ENCODE data around the gene NSUN4.
"Not testable (repeated sequence)": the region's sequence is repeated elsewhere in the genome, so short reads cannot be mapped to it uniquely, and the experiment has no call there.

NSUN4 gene

GRCh38 chr1:46340404-46341221 is at the start of gene NSUN4:
Gene NSUN4 (plus strand): TSS chr1:46340807. CDS start chr1:46340827, 20 bp downstream.
- peak; percentile 93 for DNase-seq

- DNase-seq: no peak
Observed at GRCh38 chr1:46295306-46295705, 45.3 kb upstream of the NSUN4 start.

DNA sequence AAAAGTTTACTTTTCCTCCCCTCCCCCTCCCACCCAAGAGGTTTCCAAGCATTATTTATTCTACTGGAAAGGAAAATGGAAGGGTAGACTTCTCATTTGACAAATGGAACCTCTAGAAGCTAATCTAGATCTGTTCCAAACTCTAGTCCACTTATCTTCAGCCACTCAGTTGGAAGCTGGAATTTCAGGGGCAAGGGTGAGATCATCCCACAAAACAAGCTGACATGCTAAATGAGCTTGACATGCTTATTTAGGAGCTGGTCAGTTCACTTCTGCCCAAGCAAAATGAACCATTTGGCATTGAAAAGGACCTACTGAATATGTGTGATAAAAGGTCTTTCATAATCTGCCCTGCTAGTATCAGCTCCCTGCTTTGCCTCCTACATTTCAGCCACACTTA is 42.2 kb upstream of the NSUN4 start:
- DNase-seq: peak; percentile 55

- DNase-seq: no peak
Observed at GRCh38 chr1:46300673-46301405, 39.8 kb upstream of the NSUN4 start.

DNA sequence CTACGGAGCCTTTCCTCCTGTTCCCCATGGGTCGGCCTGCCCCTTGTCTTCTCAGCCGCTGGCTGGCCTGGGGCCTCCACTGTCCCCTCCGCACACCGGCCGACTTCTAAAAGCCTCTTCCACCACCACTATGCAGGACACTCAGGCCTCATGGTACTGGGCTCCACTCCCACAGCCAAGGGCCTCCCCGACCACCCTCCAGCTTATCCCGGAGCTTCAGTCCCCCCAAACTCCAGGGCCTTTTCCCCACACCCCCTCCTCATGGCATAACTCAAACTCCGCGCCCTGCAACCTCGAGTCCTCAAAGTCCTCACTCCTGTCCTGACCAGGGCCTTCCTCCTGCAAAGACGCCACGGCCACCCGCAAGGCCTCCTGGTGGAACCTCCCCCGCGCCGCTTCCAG is 39.2 kb upstream of the NSUN4 start:
- peak; percentile 58 for DNase-seq

DNA sequence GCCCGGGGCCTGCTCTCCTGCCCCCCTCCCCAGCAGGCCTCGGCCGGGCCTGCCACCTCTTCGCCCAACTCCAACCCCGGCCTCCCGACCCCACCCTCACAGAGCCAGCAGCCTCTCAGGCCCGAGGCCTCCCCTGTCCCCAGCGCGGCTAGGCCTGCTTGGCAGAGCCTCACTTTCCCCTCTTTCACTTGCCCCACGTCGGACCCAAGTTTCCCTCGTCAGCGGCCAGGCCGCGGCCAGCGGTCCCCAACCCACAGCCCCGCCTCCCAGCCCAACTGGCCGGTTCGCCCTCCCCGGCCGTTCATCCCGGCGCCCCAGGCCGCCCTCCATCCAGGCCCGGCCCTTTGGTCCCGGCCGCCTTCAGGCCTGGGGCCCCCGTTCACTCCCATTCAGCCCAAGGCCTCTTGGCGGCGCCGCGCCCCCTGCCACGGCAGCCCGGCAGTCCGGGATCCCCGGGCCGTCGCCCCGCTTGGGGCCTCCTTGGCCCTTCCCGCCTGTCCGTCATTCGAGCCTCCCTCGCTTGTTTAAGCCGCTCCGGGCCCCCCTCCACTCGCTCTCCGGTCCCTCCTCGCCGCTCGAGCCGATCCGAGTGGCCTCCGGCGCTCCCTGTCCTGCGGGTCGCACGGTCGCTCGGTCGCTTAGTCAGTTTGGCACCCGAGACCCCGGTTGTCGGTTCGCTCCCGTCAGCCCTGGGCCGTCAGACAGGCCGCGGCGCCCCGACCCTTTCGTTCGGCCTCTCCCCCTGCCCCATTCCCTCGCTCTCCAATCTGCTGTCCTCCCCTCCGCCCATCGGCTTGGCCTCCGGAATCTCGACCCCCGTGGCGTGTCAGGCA is 38.6 kb upstream of the NSUN4 start:
- DNase-seq: peak; percentile 75

- DNase-seq: peak; percentile 64
Observed at GRCh38 chr1:46302641-46303037, 38.0 kb upstream of the NSUN4 start.

DNA sequence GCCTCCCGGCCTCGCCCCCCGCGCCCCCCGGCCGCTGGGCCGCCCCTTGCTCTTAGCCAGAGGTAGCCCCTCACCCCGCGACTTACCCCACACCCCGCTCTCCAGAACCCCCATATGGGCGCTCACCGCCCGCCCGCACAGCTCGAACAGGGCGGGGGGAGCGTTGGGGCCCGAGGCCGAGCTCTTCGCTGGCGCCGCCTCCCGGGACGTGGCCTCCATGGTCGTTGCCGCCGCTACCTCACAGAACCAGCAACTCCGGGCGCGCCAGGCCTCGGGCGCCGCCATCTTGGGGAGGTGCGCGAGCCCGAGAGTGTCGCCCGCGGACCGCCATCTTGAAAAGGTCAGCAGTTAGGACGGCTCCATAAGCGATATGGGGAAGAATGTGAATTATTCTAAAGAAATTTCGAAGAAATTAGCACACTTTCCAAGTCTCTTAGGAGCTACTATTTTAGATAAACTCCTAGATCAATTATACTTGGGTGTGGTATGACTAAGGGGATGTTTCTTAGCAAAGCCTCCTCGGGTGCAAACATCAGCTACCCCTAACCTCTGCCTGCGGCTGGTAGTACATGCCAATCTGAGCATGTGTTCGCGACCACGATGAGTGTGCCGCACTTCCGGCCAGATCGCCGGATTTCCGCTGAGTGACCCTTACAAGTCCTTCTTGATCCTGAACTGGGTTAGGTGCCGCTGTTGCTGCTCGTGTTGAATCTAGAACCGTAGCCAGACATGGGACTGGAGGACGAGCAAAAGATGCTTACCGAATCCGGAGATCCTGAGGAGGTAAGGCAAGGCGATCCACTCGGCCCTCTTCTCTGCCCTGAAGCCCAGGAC is 37.4 kb upstream of the NSUN4 start, which contains the start of the genes LRRC41 and UQCRH:
TSS of gene LRRC41 (minus strand) at position 579 of the 834 bp plus-strand sequence. CDS start at position 285, 294 bp downstream.
TSS of gene UQCRH (plus strand) at position 661 of the 834 bp plus-strand sequence. CDS start at position 730, 69 bp downstream.
- DNase-seq: peak; percentile 98

GRCh38 chr1:46303872-46304326 is 36.7 kb upstream of the NSUN4 start:
- no peak for DNase-seq

GRCh38 chr1:46306159-46306530 is 34.5 kb upstream of the NSUN4 start:
- DNase-seq: no peak

- DNase-seq: no peak
Observed at GRCh38 chr1:46309401-46310159, 31.0 kb upstream of the NSUN4 start.

DNA sequence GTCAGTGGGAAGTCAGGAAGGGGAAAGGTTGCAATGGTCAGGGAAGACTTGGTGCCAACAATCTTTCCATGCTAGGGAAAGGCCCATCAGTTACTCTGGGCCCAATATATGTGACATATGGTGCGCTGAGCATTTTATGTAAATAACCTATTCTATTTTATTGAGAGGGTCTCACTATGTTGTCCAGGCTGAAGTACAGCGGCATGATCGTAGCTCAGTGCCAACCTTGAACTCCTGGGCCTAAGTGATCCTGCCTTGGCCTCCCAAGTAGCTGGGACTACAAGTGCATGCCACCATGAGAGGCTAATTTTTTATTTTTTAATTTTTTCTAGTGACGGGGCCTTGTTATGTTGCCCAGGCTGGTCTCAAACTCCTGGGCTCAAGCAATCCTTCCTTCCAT is 30.3 kb upstream of the NSUN4 start:
- no peak for DNase-seq

GRCh38 chr1:46315669-46316403 is 24.8 kb upstream of the NSUN4 start:
- no peak for DNase-seq

- no peak for DNase-seq
Observed at GRCh38 chr1:46317323-46317722, 23.3 kb upstream of the NSUN4 start.

GRCh38 chr1:46319301-46319700 is 21.3 kb upstream of the NSUN4 start:
- not testable (repeated sequence) for DNase-seq

DNA sequence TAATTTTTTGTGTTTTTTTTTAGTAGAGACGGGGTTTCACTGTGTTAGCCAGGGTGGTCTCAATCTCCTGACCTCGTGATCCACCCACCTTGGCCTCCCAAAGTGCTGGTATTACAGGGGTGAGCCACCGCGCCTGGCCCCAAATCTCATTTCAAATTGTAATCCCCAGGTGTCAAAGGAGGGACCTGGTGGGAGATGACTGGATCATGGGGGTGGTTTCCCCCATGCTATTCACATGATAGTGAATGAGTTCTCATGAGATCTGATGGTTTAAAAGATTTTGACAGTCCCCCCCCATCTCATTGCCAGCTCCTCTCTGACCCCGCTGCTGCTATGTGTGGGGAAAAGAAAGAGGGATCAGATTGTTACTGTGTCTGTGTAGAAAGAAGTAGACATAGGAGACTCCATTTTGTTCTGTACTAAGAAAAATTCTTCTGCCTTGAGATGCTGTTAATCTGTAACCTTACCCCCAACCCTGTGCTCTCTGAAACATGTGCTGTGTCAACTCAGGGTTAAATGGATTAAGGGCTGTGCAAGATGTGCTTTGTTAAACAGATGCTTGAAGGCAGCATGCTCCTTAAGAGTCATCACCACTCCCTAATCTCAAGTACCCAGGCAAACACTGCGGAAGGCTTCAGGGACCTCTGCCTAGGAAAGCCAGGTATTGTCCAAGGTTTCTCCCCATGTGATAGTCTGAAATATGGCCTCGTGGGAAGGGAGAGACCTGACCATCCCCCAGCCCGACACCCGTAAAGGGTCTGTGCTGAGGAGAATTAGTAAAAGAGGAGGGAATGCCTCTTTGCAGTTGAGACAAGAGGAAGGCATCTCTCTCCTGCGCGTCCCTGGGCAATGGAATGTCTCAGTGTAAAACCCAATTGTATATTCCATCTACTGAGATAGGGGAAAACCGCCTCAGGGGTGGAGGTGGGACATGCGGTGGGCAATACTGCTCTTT is 20.4 kb upstream of the NSUN4 start:
- DNase-seq: not testable (repeated sequence)

GRCh38 chr1:46322191-46322590 is 18.4 kb upstream of the NSUN4 start:
- DNase-seq: not testable (repeated sequence)

GRCh38 chr1:46325285-46326076 is 15.1 kb upstream of the NSUN4 start:
- not testable (repeated sequence) for DNase-seq

All from islet precursor cell (in vitro differentiated cells).